OCI-LY7 (cell line): ENCODE results near the gene GIMAP8. TPM values are rescaled to one million over a fixed set of nuclear protein-coding genes. Genes with fewer than 3 reads are reported as not detected.

ENCODE experiments used
- BruUV-seq: library from RNA; stranded (reverse); fragments of 400-500 nt; replicated peaks from 2 replicates; lab custom pipeline; 2021; lab: Mats Ljungman, UMichigan
- CTCF ChIA-PET: fragments of 300-600 bp; sonication (Branson Sonifier 250); formaldehyde crosslinking; loops from one replicate; lab custom pipeline; 2022; ENCODE audit warnings: antibody characterized with exemption; ENCODE audit not compliant: unreplicated experiment; lab: Charles Lee
- POLR2A ChIA-PET: fragments of 300-600 bp; sonication (Branson Sonifier 250); formaldehyde crosslinking; loops from one replicate; lab custom pipeline; 2022; ENCODE audit warnings: antibody characterized with exemption; lab: Charles Lee
- DNase-seq: peaks from one replicate; pipeline ENCODE4 v3.0.0-alpha.2; 2015; ENCODE audit warnings: low spot score
- H2AFZ ChIP-seq: fragments of 200-600 bp; sonication (generic), shearing (Covaris generic); 2 replicates; pipeline ENCODE4 v1.6.1; 2014; ENCODE audit warnings: mild to moderate bottlenecking, antibody characterized with exemption, low read length, moderate library complexity
- H3K27ac ChIP-seq: fragments of 200-600 bp; sonication (generic); 2 replicates; pipeline ENCODE4 v1.5.1; 2014; ENCODE audit warnings: mixed run types, low read depth, mild to moderate bottlenecking, moderate library complexity, low read length, inconsistent platforms; ENCODE audit not compliant: poor library complexity, severe bottlenecking
- H3K36me3 ChIP-seq: fragments of 200-600 bp; sonication (generic); 2 replicates; pipeline ENCODE4 v1.6.1; 2014; ENCODE audit warnings: mild to moderate bottlenecking, antibody characterized with exemption, low read length, moderate library complexity, mixed read lengths; ENCODE audit not compliant: insufficient read depth
- H3K4me1 ChIP-seq: fragments of 200-600 bp; sonication (generic); 2 replicates; pipeline ENCODE4 v1.5.1; 2014; ENCODE audit warnings: mild to moderate bottlenecking, low read length; ENCODE audit not compliant: insufficient read depth, poor library complexity, severe bottlenecking
- H3K4me2 ChIP-seq: fragments of 200-600 bp; sonication (generic); 2 replicates; pipeline ENCODE4 v1.6.1; 2014; ENCODE audit warnings: mild to moderate bottlenecking, low read length
- H3K4me3 ChIP-seq: fragments of 200-600 bp; sonication (generic); 2 replicates; pipeline ENCODE4 v1.5.1; 2014; ENCODE audit warnings: mild to moderate bottlenecking, low read depth, low read length; ENCODE audit not compliant: poor library complexity, severe bottlenecking
- H3K79me2 ChIP-seq: fragments of 200-600 bp; sonication (generic); 2 replicates; pipeline ENCODE4 v1.6.1; 2016; ENCODE audit warnings: low read depth, mild to moderate bottlenecking, low read length, moderate library complexity, mixed read lengths; ENCODE audit not compliant: insufficient read depth
- H3K9me2 ChIP-seq: fragments of 200-600 bp; sonication (generic); 2 replicates; pipeline ENCODE4 v1.6.1; 2016; ENCODE audit warnings: mild to moderate bottlenecking, low read length, mixed read lengths; ENCODE audit not compliant: insufficient read depth
- H3K9me3 ChIP-seq: fragments of 200-600 bp; sonication (generic); 2 replicates; pipeline ENCODE4 v1.6.1; 2014; ENCODE audit warnings: mild to moderate bottlenecking, mixed run types, low read length, mixed read lengths
- H4K20me1 ChIP-seq: fragments of 200-600 bp; sonication (generic); 2 replicates; pipeline ENCODE4 v1.6.1; 2014; ENCODE audit warnings: mild to moderate bottlenecking, antibody characterized with exemption, low read length, moderate library complexity, mixed read lengths; ENCODE audit not compliant: insufficient read depth
- CTCF ChIP-seq: fragments of 200-600 bp; sonication (generic); conservative IDR thresholded peaks from 2 replicates; pipeline ENCODE4 v1.5.1; 2014; ENCODE audit warnings: mild to moderate bottlenecking, antibody characterized with exemption, low read length, moderate library complexity, mixed read lengths
- EZH2phosphoT487 ChIP-seq: fragments of 200-600 bp; sonication (generic); IDR thresholded peaks from 2 replicates; pipeline ENCODE4 v1.6.1; 2018; ENCODE audit warnings: low read depth, borderline replicate concordance, mild to moderate bottlenecking, mixed run types, antibody characterized with exemption, low read length, moderate library complexity, mixed read lengths
- intact Hi-C: fragments of 100-400 bp; cut with micrococcal nuclease; formaldehyde crosslinking; loops from one replicate; pipeline ENCODE4 v1.10.0; 2022; ENCODE audit not compliant: unreplicated experiment
- total RNA-seq, 2 experiments: library from RNA; depleted of rRNA in 1 of 2; stranded (reverse); fragments of >200 nt in 1 of 2; shearing (Covaris generic) in 1 of 2; gene quantifications; 2 replicates each; pipeline ENCODE4 v1.2.3, GENCODE V29; 2014 to 2022

GIMAP8 gene
- total RNA-seq, 2 experiments from 2014 or later, result not detected

GRCh38 chr7:150435390-150436073 lies 14.9 kb upstream of the GIMAP8 start:
- H3K27ac ChIP-seq, result peak overlapping the region; percentile 29
- no peak for TF ChIP-seq CTCF
- TF ChIP-seq EZH2phosphoT487, result no peak
- POLR2A ChIA-PET, result no interaction called here

GRCh38 chr7:150439967-150440366 lies 10.5 kb upstream of the GIMAP8 start:
- H4K20me1 ChIP-seq, result no peaks in the 10 kb centered on the region
- H3K36me3 ChIP-seq, result no peaks in the 10 kb centered on the region
- peaks cover 15% of the 10 kb centered on the region for H3K4me1 ChIP-seq
- H3K4me3 ChIP-seq, result no peak overlapping the region
- H3K27ac ChIP-seq, result no peak overlapping the region
- H3K79me2 ChIP-seq, result no peaks in the 10 kb centered on the region
- H3K9me3 ChIP-seq, result no peaks in the 10 kb centered on the region
- POLR2A ChIA-PET, result no interaction called here
- no peak overlapping the region for H3K4me2 ChIP-seq
- no peaks in the 10 kb centered on the region for H3K9me2 ChIP-seq
- BruUV-seq, result no TSS peak
- CTCF ChIA-PET, result no interaction called here
- no peak for DNase-seq
- intact Hi-C loops, result no loop called here
- H2AFZ ChIP-seq, result no peak overlapping the region
- no peak for TF ChIP-seq EZH2phosphoT487
- TF ChIP-seq CTCF, result no peak

More at GRCh38 chr7:150435390-150436073, 14.9 kb upstream of the GIMAP8 start:
- Histone ChIP-seq H3K9me2 (no peaks in the 10 kb centered on the region), H4K20me1 (no peaks in the 10 kb centered on the region), H2AFZ (no peak overlapping the region), H3K4me3 (peak overlapping the region; percentile 26), H3K79me2 (no peaks in the 10 kb centered on the region), H3K36me3 (no peaks in the 10 kb centered on the region), H3K4me2 (peak overlapping the region; percentile 71), H3K9me3 (no peaks in the 10 kb centered on the region), H3K4me1 (peaks cover 19% of the 10 kb centered on the region)
- no TSS peak for BruUV-seq
- CTCF ChIA-PET, result interaction anchor here (0.9 kb wide), 1 partner anchor 9 kb away, joined by 3 read pairs; no protein-coding TSS in a partner anchor
- intact Hi-C loops, result no loop called here
- peak; percentile 86 for DNase-seq

GRCh38 chr7:150441524-150441923 lies 8.9 kb upstream of the GIMAP8 start:
- Histone ChIP-seq H3K9me2 (no peaks in the 10 kb centered on the region), H3K9me3 (no peaks in the 10 kb centered on the region), H4K20me1 (no peaks in the 10 kb centered on the region), H3K27ac (no peak overlapping the region), H2AFZ (no peak overlapping the region), H3K36me3 (no peaks in the 10 kb centered on the region), H3K4me1 (no peaks in the 10 kb centered on the region), H3K79me2 (no peaks in the 10 kb centered on the region), H3K4me2 (no peak overlapping the region), H3K4me3 (no peak overlapping the region)
- intact Hi-C loops, result no loop called here
- TF ChIP-seq CTCF (no peak), EZH2phosphoT487 (no peak)
- ChIA-PET POLR2A (no interaction called here), CTCF (no interaction called here)
- no TSS peak for BruUV-seq
- no peak for DNase-seq
